DMS79 (cell line): ENCODE data around the gene DPEP3.
"Not testable (repeated sequence)": the region's sequence is repeated elsewhere in the genome, so short reads cannot be mapped to it uniquely, and the experiment has no call there.

Source experiments
- DNase-seq: peaks from one replicate; lab custom pipeline; 2025; lab: John Stamatoyannopoulos, UW

DPEP3 gene

DNA sequence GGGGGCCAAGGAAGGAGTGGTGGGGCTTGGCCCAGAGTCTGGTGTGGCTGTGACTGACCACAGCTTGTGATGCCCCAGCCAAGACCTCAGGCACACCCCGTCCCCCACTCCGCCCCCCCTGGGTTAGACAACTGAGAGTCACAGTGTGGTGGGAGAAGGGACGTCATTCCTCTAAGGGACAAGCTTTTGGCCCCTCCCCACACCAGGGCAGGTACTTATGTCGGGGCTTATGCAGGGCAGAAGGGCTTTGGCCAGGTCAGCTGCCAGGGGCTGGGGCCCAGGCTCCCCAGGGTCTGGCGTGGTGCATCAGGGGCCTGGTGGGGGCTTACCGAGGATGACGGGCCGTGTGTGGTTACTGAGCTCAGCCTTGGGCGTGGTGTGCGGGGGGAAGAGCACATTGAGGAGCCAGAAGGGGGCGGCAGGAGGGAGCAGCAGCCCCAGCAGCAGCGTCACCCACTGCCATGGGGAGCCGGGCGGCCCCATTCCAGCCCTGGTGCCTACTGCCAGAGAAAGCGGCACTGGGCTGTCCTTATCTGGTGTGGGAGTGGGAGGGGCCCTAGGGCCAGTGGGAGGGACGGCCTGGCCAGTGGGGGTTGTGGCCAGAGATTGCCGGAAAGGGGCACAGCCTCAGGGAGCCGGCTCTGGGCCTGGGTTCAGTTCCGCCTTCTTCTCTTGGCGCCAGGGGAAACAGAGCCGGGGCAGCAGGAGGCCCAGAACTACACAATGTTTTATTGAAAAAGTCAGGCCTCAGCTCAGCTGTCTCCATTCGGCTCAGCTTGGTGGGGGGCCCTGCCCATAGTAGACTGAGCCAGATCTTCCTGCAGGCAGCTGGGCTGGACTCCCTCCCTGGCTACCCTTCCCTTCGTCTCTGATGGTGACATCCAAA, 36.4 kb downstream of the DPEP3 start, which contains the start of gene LCAT:
Gene LCAT, minus strand, starts transcription at position 502 of the 886 bp plus-strand sequence. Its CDS starts 19 bp downstream, at position 483.
- no peak for DNase-seq

DNA sequence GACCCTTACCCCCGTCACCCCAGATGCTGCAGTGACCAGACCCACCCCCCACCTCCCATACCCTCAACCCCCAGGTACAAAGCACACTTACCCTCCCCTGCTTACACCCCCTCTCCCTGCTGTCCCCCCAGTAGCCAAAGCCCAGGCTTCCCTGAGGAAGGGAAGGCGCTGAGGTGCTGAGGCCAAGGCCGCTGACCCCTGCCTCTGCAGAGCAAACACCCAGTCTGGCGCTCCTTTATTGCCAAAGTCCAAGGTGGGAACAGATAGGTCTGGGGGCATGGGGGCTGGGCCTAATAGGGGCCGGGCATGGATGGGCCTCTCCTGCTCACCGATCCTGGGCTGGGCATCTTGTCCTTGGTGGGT, 37.1 kb downstream of the DPEP3 start:
- no peak for DNase-seq

- no peak for DNase-seq
Measured at GRCh38 chr16:67942510-67943255, 37.6 kb downstream of the DPEP3 start.

DNA sequence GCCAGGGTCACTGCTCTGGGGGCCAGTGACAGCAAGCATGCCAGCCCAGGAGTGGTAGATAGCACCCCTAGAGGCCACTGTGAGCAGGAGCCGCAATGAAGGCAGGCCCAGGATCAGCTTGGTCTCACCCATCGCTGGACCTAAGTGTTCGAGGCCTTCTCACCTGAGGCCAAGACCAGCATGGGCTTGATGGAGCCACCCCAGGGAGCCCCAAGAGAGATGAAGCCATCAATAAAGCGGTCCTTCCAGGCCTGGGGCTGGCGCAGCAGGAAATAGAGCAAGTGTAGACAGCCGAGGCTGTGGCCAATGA, 38.1 kb downstream of the DPEP3 start:
- no peak for DNase-seq

GRCh38 chr16:67941469-67942199, 38.7 kb downstream of the DPEP3 start:
- no peak for DNase-seq

DNA sequence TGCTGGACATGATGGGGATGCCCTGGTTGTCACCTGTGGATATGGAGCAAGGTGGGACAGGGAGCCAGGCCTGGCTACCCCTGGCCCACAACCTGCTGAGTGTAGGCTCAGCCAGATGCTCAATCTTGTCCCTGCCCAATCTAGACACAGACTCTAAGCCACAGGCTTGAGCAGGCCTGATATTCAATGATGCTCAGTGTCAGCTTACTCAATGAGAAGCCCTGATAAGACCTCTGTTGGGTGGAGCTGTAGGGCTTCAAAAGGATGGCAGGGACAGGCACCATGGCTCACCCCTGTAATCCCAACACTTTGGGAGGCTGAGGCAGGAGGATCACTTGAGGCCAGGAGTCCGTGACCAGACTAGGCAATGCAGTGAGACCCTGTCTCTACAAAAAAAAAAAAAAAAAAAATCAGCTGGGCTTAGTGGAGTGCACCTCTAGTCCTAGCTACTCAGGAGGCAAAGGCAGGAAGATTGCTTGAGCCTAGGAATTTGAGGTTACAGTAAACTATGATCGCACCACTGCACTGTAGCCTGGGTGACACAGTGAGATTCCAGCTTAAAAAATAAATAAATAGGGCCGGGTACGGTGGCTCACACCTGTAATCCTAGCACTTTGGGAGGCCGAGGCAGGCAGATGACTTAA, 39.7 kb downstream of the DPEP3 start:
- DNase-seq, result no peak

- DNase-seq, result no peak
Measured at GRCh38 chr16:67939507-67940445, 40.5 kb downstream of the DPEP3 start.

- DNase-seq, result not testable (repeated sequence)
Measured at GRCh38 chr16:67937713-67938112, 42.6 kb downstream of the DPEP3 start.

DNA sequence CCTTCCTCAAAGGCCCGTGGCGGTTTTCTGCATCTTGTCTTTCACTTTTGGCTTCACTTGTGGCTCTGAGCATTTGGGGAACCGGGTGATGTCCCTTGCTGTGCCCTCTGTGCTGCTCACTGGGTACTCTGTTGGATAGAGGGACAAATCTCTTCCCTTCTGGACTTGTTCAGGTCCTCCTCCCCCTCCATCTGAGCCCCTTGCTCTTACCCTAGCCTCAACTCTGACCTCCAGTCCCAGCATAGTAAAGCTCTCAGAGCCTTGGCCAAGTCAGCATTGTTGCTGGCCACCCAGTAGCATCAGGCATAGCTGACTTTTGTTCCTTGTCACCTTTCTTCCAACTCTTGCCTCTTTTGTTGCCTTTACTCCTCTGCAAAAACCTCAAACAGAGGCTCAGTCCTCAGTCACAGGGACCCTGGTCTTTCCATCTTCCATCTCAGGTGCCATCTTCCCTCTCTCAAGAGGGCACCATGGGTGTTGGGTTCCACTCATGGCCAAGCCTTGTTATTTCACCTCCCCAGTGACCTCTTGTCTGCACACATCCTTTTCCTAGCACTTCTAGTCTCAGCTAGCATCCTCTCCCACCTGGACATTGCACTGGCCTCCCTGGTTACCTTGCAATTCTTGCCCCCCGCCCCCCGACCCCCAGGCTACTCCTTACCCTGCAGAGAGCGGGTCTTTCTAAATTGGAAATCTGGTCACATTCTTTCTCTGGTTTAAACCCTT, 43.3 kb downstream of the DPEP3 start:
- DNase-seq, result no peak

DNA sequence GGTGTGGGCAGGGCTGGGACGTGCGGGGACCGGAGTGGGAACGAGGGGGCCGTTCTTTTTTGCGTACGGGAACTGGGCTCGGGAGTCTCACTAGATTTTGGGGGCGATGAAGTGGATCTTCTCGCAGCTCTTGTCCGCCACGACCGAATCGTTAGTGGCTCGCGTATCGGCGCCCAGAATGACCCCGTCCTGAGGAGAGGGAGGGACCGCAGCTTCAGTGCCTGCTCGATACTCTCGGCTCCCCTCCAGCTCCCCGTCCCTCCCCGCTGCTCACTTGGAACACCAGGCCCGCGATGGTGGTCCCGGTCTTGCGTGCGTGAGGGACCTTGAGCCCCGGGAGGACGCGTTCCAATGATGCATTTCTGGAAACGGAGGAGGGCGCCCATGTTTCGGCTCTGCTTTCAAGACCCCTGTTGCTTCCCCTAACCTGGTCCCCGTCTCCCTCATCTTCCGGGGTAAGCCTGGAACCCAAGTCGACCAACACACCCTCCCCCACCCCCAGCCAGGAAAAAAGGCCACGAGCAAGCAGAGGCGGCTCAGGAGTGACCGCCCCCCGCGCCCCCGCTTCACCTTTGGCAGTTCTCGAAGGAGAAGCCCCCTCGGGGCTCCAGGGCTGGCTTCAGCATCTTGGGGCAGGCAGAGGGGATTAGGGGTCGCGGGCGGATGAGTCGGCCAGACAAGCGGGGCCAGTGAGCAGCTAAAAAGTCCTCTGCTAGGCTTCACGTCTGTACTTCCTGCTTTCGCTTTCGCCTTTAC, 44.0 kb downstream of the DPEP3 start, which contains the start of gene PSMB10:
Gene PSMB10, minus strand, starts transcription at position 727 of the 756 bp plus-strand sequence. Its CDS starts 101 bp downstream, at position 626.
- no peak for DNase-seq

- peak; percentile 92 for DNase-seq
Measured at GRCh38 chr16:67935402-67936123, 44.7 kb downstream of the DPEP3 start.

DNA sequence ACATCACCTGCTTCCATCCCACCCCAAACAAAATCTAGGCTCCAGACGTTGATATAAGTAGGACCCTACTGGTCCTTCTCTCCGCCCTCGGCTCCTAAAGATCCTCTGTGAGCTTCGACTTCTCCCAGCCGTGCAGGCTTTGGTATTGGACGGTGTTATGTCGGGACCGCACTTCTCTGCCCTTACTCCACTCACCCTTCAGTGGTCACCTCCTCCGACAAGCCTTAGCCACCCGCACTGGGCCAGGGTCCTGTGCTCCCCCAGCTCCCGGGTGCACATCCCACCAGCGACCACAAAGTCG, 45.2 kb downstream of the DPEP3 start:
- no peak for DNase-seq

- DNase-seq, result no peak
Measured at GRCh38 chr16:67934306-67935100, 45.8 kb downstream of the DPEP3 start.

DNA sequence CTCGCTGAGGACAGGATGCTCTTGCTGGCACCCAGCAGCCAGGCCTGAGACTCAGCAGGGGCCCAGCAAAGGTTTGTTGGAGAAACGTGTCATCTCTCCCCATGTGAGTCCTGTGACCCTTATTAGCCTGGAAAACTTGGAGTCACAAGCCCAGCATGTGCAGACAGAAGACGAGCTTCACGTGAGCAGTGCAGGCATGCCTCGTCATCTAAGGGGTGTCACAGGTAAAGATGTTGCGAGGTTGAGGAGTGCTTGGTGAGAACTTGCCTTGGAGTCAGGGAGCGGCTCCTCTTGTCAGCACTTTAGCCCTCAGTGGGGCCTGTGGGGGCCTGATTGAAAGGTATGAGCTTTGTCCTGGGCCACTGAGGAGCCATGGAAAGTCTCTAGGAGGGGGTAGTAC, 46.5 kb downstream of the DPEP3 start:
- DNase-seq, result no peak

DNA sequence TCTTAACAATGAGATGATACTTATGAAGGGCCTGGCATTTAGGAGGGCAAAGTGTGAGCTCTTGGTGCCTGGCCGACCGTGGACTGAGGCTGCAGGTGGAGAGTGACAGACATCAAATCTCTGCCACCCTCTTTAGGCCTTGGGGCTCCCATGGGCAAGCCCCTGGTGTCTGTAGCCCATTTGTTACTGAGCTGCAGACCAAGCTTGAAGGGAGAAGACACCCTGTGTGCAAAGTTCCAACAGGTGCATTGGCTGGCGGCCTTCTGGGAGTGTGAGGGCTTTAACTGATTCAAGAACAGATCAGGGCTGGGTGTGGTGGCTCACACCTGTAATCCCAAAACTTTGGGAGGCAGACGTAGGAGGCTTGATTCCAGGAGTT, 47.8 kb downstream of the DPEP3 start:
- DNase-seq, result no peak

DNA sequence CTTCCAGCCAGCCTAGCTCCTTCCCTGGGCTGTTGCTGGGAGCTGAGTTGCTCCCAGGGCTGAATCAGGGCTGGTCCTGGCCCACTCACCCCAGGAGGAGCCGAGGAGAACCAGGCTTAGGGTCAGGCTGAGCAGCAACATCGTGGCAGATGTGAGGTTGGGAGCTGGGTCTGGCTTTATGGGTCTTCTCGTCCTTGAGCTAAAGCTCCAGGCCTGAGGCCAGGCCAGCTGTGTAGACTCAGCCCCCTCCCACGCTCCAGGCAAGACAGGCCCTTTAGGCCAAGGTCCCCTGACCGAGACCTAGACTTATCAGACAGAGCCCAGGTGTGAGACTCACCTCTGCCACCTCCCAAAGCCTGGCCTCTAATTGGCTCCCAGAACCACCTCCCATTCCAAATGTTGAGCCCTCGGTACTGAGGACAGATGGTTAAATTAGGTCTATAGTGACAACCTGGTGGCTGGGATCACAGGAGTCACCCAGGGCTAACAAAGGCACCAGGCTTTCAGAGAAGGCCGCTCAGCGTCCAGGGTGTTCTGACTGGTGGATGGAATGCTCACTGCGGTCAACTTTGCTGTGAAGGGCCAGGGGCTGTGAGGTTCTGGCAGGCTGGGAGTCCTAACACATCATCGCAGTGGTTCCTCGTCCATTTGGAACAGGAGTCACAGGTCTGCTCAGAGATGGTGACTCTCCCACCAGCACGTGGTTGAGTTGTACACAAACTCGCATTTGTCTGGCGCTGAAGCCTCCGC, 48.4 kb downstream of the DPEP3 start, which contains the start of gene CTRL:
Gene CTRL, minus strand, starts transcription at position 151 of the 750 bp plus-strand sequence. Its CDS starts 10 bp downstream, at position 141.
- no peak for DNase-seq

DNA sequence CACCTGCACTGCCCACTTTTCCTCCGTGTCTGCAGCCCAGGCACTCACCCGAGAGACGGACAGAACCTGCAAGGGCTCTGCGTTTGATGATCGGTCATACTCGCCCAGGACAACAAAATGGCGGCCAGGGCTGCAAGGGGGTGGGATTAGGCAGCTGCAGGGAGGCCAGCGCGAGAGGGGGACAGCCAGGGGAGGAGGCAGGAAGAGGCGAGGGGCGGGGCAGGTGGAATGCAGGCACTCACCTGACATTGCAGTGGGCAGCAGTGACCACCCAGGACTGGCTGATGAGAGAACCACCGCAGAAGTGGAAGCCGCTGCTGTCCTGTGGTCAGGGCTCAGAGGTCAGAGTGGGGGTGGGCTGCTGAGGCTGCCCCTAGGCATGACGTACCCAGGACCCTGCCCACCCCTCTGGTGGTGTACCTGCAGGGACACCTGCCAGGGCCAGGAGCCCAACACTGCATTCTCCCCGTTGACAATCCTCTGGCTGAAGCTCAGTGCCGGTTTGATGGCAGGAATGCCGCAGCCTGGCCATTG, 49.6 kb downstream of the DPEP3 start:
- no peak for DNase-seq
